HTR-8/SVneo (cell line): ENCODE results near the gene CEACAM6.
A peak's percentile ranks its signal among the peaks of the same experiment; 100 is the strongest.
"Not testable (repeated sequence)": the region's sequence is repeated elsewhere in the genome, so short reads cannot be mapped to it uniquely, and the experiment has no call there.

Experiments used
- DNase-seq: peaks from one replicate; pipeline ENCODE4 v3.0.0; 2011; ENCODE audit warnings: low spot score, mixed read lengths; ENCODE audit not compliant: insufficient read length
- FAIRE-seq: peaks from 2 replicates; lab custom pipeline; 2011; peaks lifted over from hg19 to GRCh38; lab: Jason Lieb, UNC

CEACAM6 gene

DNA sequence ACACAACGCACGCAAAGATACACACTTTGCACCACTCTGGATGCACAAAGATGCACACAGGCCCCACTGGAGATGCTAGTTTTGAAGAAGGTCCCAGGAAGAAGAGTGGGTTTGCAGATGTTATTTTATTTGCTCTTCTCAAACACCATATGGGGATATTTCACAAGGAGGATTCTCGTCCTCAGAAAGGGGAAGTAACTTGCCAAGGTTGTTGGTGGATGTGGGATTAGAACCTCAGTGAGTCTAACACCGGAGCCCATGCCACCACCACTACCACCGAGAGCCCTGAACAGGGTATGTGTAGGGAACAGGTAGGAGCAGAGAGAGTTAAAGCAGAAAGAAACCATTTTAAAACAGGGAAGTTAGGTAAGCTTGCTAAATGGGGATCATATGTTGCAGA lies 9.6 kb upstream of the CEACAM6 start:
- DNase-seq (no peak), FAIRE-seq (no peak)

DNA sequence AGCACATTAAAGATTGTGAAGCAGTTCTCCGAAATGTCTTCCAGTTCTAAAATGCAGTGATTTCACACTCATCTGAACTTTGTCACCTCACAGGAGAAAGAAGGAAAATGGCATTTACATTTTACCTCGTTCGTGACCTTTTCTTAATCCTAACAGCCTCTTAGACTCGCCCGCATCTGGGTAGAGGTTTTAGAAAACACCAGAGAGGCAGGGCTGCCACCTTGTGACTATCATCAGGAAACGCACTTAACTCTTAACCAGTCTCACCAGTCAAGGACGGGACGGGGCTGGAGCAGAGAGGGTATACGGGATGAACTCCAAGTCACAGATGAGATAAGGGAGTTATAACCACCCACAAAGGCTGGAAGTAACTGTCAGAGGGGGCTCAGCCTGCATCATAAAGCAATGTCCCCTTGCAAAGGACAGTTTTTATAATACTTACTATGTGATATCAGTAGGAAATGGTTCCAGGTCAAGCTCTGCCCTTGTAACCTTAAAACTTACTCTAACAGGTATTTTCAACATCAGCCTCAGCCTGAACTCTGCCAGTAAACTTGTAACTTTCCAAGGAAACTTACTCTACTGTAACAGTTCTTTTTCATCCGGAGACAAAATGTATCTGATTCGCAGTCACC lies 8.6 kb upstream of the CEACAM6 start:
- DNase-seq = peak; percentile 55
- no peak for FAIRE-seq

DNA sequence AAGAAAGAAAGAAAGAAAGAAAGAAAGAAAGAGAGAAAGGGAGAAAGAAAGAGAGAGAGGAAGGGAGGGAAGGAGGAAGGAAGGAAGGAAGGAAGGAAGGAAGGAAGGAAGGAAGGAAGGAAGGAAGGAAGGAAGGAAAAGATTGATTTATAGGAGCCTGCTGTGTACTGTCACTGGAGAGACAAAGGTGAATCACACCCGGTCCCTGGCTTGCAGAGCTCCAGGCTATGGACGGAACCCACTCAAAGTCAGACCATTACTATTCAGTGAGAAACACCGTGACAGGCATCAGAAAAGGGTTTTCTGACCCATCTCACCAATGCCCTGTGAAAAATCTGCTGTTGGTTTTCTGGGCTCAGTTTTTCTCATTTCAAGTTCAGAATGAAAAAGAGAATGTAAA lies 7.3 kb upstream of the CEACAM6 start:
- FAIRE-seq (no peak), DNase-seq (no peak)

DNA sequence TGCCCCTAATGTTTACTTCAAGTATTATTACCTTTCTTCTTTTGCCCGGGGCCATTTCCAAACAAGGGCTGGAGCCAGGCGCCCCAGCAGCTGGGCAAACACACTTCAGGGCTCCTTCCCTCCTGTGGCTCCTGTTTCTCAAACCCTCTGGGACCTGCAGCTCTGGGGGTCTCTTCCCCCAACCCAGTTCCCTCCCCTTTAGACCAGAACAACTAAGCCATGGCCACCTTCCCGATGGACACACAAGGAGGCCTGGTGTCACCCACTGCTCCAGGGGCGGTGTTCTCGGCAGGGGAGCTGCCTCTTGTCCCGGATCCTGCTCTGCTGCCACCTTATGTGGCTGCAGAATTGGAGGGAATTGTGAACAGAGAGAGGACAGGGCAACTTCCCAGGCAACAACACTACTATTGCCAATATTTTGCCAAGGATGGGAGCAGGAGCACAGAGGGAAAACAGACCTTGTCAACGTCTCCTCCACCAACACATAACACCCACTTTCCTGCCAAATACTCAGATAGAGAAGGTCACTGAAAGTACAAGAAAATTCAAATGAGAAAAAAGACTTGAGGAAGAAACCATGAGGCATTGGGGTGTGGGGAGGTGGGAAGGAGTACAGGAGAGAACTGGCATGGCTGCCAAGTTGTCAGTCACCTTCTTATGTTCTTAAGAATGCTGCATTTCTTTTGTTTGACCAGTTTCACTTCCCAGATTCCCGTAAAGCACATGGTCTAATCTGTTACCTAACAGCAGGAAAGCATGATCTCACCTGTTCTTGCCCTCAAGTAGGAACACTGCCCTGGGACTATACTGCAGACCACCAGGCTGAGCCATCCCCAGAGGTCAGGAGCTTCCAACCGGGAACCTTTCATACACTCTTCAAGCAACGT lies 4.8 kb upstream of the CEACAM6 start:
- FAIRE-seq, DNase-seq: not testable (repeated sequence)

DNA sequence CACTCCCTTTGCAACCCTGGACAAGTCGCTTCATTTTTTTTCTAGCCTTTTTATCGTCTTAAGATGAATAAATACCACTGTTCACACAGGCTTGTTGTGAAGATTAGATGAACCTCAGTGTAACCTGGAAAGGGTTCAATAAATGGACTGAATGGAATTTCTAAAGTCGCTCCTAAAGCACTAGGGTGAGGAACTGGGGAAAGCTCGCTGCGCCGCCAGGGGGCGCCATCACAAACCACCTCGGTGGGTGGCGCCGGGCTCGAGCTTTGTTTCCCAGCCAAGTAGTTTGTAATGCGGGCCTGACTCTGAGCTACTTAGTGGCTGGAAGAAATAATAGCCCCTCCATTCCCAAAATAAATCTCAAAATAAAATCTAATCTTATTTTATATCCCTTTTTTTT lies 2.2 kb upstream of the CEACAM6 start:
- no peak for FAIRE-seq
- DNase-seq = peak; percentile 26

DNA sequence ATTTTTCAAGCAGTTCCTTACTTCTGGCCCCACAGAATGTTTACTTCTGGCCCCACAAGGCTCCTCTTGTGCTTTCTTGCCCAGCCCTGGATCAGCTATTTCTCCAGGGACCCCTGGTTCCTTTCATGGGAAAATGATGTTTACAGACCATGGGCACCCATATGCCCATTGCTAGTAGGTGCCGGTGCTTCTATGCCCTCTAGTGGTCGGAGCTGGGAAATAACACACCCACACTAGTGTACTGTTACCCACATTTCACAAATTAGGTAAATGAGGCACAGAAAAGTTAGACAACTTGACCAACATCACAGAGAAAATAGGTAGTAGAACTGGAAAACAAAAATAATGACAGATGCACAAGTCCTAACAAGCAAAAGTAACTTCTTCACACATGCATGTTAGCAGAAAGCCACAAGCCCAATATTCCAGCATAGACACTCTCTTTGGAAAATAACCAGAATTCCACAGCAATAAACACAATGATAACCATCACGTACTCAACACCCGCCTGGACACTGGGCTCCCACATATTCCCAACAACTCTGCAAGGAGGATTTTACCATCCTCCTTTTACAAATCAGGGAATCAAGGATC lies 1.3 kb upstream of the CEACAM6 start:
- DNase-seq (peak; percentile 15), FAIRE-seq (peak; percentile 69)

DNA sequence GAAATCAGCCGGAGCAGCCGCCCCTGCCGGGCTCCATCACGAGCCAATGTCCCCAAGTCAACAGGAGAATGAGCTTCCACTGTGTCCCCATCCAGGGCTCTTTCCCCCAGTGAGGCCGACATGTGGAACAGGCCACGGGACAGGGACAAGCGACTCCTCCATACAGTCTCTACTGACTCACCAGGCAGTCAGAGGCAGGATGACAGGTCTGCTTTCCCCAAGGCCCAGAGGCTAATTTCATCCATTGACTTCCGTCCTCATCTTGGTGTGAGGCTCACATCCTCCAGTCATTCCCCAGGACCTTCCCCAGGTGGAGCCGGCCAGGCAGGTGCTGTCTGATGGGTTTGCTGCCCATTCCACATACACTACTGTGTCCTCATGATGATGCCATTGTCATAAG lies 3.5 kb downstream of the CEACAM6 start:
- DNase-seq = no peak
- no peak for FAIRE-seq

DNA sequence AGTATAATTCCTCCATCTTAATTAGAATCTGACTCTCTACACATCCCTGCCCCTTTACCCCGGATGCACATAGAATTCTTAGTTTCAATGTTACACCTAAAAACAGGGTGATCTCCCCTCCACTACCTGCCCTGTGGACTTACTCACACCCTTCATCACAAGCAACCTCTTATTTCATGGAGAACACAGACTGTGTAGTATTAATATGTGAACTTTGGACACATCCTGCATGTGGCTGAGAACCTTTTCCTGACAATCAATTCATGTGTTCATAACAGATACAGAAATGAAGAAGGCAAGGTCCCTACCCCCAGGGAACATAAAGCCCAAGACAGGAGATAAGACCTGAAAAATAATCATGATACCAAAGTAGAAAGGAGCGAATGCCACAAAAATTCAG lies 11.8 kb downstream of the CEACAM6 start:
- DNase-seq (no peak), FAIRE-seq (no peak)

DNA sequence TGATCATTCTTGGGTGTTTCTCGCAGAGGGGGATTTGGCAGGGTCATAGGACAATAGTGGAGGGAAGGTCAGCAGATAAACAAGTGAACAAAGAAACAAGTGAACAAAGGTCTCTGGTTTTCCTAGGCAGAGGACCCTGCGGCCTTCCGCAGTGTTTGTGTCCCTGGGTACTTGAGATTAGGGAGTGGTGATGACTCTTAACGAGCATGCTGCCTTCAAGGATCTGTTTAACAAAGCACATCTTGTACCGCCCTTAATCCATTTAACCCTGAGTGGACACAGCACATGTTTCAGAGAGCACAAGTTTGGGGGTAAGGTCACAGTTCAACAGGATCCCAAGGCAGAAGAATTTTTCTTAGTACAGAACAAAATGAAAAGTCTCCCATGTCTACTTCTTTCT lies 12.8 kb downstream of the CEACAM6 start:
- FAIRE-seq, DNase-seq: not testable (repeated sequence)

DNA sequence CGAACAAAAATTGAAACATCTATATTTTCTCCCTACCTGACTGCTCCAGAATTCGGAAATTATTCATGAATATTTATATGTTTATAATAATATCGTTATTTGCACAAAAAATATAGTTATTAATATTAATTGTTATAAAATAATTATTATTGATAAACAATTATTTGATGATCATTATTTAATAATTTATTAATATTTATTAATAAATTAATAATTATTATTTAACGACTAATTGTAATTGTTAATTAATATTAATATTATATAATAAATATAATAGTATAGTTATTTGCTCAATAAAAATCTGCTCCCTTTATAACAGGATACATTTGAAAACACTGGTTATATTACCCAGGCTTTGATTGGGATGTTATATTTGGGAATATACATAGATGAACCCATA lies 14.3 kb downstream of the CEACAM6 start:
- FAIRE-seq (no peak), DNase-seq (no peak)

DNA sequence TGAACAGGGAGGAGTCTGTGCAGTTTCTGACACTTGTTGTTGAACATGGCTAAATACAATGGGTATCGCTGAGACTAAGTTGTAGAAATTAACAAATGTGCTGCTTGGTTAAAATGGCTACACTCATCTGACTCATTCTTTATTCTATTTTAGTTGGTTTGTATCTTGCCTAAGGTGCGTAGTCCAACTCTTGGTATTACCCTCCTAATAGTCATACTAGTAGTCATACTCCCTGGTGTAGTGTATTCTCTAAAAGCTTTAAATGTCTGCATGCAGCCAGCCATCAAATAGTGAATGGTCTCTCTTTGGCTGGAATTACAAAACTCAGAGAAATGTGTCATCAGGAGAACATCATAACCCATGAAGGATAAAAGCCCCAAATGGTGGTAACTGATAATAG lies 16.1 kb downstream of the CEACAM6 start:
- DNase-seq (no peak), FAIRE-seq (no peak)

DNA sequence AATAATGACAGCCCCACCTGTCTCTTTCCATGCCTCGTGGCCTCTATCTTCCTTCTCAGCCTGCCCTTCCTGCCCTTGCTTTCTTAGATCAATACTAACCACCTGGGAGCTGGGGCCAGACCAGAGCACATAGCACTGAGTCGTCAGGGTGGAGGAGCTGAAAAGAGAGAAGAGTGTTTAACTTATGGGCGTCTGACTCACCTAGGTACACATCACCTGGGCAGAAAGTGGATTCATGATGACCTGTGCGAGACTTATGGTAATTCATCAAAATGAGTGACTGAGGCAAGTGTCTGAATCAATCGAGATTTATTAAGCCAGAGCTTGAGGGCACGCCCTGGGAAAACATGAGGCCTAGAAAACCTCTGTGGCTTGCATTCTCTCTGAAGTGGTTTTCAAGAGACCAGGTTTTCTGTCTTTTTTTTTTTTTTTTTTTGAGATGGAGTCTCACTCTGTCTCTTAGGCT lies 19.2 kb downstream of the CEACAM6 start:
- DNase-seq (no peak), FAIRE-seq (no peak)

DNA sequence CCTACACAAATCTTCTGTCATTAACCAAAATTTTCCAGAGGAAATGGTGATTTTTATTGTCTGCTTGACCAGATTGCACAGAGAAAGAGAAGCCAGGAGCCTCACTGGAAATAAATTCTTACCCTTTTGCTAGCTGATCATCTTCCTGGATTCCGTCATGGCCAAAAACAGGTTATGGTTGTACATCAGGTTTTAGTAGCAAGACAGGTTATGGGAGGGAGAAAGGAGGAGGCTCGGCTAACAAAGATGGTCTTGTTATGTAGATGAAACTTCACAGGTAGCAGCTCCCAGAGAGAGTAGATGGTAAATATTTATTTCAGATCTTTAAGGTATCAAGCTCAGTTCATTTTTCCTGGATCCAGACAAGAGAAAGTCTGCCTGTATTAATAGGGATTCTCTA lies 21.4 kb downstream of the CEACAM6 start:
- FAIRE-seq = no peak
- DNase-seq = no peak

DNA sequence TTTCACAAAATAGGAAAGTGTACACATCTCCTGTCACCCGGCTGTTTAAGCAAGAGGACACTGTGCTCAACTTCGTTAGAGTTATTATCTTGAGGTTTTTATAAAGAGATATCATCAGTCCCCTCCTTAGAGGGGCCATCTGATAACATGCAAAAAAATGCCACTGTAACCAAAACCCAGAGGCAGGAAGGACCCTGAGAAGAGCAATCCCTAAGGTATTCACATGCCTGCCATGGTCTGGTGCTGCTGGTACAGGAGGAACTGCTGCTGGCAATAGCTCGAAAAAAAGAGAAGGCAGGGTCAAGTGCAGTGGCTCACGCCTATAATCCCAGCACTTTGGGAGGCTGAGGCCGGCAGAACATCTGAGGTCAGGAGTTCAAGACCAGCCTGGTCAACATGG lies 28.3 kb downstream of the CEACAM6 start:
- DNase-seq = no peak
- no peak for FAIRE-seq

DNA sequence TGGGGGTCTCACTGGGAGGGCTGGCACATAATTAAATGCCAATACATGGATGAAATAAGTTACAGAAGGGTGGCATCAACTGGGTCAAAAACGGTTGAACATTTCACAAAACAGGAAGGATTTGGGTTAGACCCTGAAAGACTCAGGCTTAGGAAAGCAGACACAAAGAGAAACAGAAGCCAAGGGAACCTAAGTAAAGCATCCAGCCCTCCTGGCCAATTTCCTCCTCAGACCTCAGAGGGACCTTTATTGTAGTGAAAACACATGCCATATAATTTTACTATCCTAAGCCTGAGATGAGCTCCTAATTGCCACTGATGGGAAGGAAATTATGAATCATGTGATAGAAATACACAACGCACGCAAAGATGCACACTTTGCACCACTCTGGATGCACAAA lies 29.0 kb downstream of the CEACAM6 start:
- FAIRE-seq (no peak), DNase-seq (no peak)

DNA sequence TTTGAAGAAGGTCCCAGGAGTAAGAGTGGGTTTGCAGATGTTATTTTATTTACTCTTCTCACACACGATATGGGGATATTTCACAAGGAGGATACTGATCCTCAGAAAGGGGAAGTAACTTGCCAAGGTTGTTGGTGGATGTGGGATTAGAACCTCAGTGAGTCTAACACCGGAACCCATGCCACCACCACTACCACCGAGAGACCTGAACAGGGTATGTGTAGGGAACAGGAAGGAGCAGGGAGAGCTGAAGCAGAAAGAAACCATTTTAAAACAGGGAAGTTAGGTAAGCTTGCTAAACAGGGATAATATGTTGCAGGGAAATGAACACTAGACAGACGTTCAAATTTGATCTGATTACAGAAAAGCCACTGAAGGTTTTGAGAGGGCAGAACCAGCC lies 29.4 kb downstream of the CEACAM6 start:
- DNase-seq (no peak), FAIRE-seq (no peak)

DNA sequence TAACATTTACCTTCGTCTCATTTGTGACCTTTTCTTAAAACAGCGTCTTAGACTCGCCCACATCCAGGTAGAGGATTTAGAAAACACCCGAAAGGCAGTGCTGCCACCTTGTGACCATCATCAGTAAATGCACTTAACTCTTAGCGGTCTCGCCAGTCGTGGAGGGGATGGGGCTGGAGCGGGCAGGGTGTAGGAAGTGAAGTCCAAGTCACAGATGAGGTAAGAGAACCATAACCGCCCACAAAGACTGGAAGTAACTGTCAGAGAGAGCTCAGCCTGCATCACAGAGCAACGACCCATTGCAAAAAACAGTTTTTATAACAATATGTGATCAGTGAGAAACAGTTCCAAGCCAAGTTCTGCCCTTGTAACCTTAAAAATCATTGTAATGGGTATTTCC lies 30.3 kb downstream of the CEACAM6 start:
- FAIRE-seq (peak; percentile 84), DNase-seq (peak; percentile 76)

DNA sequence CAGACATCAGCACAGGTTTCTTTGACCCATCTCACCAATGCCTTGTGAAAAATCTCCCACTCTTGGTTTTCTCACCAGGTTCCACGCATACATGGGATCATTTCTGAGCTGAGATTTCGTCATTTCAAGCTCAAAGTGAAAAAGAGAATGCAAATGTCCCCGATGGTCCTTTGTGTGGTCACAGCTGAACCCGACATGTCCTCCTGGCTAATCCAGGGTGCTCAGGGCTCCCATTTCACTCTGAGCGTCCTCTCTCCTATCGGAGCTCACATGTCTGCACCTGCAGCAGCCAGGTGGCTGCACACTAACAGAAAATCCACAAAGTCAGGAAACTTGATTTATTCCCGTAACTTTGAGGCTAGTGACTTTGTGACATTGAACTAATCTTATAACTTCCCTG lies 31.7 kb downstream of the CEACAM6 start:
- DNase-seq (no peak), FAIRE-seq (no peak)

DNA sequence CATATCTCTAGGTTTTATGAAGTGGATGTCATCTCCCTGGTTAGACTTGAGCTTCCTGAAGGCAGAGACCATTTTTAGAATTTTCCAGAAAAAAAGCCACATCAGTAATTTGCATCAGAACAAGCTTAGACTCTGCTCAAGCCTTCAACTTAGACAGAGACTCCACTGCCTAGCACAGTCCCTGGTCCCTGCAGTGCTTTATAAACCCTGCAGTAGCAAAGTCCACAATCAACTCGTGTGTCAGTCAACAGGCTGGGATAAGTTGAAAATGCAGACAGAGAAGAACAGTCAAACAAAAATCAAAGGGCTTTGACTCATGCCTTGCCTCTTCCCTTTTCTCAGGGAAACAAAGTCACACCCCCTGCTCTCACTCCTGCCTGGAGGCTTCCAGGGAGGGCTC lies 33.2 kb downstream of the CEACAM6 start:
- FAIRE-seq, DNase-seq: not testable (repeated sequence)

DNA sequence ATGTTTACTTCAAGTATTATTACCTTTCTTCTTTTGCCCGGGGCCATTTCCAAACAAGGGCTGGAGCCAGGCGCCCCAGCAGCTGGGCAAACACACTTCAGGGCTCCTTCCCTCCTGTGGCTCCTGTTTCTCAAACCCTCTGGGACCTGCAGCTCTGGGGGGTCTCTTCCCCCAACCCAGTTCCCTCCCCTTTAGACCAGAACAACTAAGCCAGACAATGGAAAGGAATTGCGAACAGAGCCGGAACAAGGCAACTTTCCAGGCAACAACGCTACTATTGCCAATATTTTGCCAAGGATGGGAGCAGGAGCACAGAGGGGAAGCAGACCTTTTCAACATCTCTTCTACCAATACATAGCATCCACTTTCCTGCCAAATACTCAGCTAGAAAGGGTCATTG lies 33.7 kb downstream of the CEACAM6 start:
- not testable (repeated sequence) for DNase-seq, FAIRE-seq
